Measurements from ENCODE around the gene TBX18. TPM values are rescaled to one million over a fixed set of nuclear protein-coding genes. Genes with fewer than 3 reads are reported as not detected.

Gene TBX18
- total RNA-seq, 1 experiment from 2014 or later = 14.4 TPM

DNA sequence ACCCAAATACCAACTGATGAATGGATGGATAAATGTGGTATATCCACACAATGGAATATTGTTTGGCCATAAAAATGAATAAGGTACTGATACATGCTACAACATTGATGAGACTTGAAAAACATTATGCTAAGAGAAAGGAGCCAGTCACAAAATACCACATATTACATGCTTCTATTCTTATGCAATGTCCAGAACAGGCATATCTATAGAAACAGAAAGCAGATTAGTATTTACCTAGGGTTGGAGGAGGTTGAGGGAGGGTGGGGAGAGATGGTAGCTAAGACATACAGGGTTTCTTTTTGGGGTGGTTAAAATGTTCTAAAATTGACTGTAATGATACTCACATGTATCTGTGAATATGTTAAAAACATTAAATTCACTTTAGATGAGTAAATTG, 24.8 kb upstream of the TBX18 start:
- H3K27ac ChIP-seq (ENCODE audit: low read depth, low read length) = no peak overlapping the region
- CTCF ChIA-PET = no interaction called here
- BruUV-seq (replicated peaks) = no TSS peak

More for the DNA sequence above, 24.8 kb upstream of the TBX18 start:
- no peaks in the 10 kb centered on the region for H3K9me3 ChIP-seq (ENCODE audit: control insufficient read depth in 1 of 2, insufficient read depth in 1 of 2, low read depth in 1 of 2, low read length in 2 of 2)
- no peaks in the 10 kb centered on the region for H3K79me2 ChIP-seq (ENCODE audit: insufficient read depth, low read length)
- peaks cover 0 to 5% of the 10 kb centered on the region in 2 experiments; a peak in 1 of 4 replicates for H3K4me1 ChIP-seq (ENCODE audit: control insufficient read depth in 1 of 2, insufficient read depth in 2 of 2, low read length in 2 of 2)
- H3K9me2 ChIP-seq (ENCODE audit: insufficient read depth) = no peaks in the 10 kb centered on the region
- no peak overlapping the region for H3K9ac ChIP-seq (ENCODE audit: low read length)
- ChIA-PET RAD21 (ENCODE audit: low non-redundant PET in 1 of 2, low total read pairs in 2 of 2, uncharacterized antibody in 2 of 2, unreplicated experiment in 2 of 2) (no interaction called here), POLR2A (no interaction called here)
- TF ChIP-seq POLR2AphosphoS5 (IDR thresholded peaks at IDR 0.05; ENCODE audit: low read depth, low read length) (no peak), FOSL1 (IDR thresholded peaks at IDR 0.05; ENCODE audit: low read depth) (no peak), SRF (IDR thresholded peaks at IDR 0.05; ENCODE audit: low read depth) (no peak), TCF7L2 (IDR thresholded peaks at IDR 0.05; ENCODE audit: borderline replicate concordance, extremely low read depth, insufficient read depth, insufficient read length) (no peak), EZH2 (IDR thresholded peaks at IDR 0.05) (no peak), SP1 (IDR thresholded peaks at IDR 0.05; ENCODE audit: low read depth) (no peak), CBX3 (IDR thresholded peaks at IDR 0.05; ENCODE audit: low read depth) (no peak), JUND (IDR thresholded peaks at IDR 0.05) (no peak), ELF1 (IDR thresholded peaks at IDR 0.05; ENCODE audit: borderline replicate concordance, low read depth) (no peak), ZNF274 (IDR thresholded peaks at IDR 0.05; ENCODE audit: low read depth, low read length) (no peak), CTCF (IDR thresholded peaks at IDR 0.05 in 2 of 3, conservative IDR thresholded peaks at IDR 0.05 in 1 of 3; ENCODE audit: borderline replicate concordance in 1 of 3, insufficient read depth in 1 of 3, low read depth in 2 of 3, low read length in 2 of 3) (no peak), POLR2A (IDR thresholded peaks at IDR 0.05; ENCODE audit: borderline replicate concordance, extremely low read depth, insufficient read depth, insufficient read length) (no peak), YY1 (IDR thresholded peaks at IDR 0.05; ENCODE audit: extremely low read depth, insufficient replicate concordance, low read depth, low read length) (no peak), RAD21 (IDR thresholded peaks at IDR 0.05; ENCODE audit: low read depth) (no peak), EGR1 (IDR thresholded peaks at IDR 0.05; ENCODE audit: low read depth) (no peak)
- TF ChIP-seq, protein P1, sequence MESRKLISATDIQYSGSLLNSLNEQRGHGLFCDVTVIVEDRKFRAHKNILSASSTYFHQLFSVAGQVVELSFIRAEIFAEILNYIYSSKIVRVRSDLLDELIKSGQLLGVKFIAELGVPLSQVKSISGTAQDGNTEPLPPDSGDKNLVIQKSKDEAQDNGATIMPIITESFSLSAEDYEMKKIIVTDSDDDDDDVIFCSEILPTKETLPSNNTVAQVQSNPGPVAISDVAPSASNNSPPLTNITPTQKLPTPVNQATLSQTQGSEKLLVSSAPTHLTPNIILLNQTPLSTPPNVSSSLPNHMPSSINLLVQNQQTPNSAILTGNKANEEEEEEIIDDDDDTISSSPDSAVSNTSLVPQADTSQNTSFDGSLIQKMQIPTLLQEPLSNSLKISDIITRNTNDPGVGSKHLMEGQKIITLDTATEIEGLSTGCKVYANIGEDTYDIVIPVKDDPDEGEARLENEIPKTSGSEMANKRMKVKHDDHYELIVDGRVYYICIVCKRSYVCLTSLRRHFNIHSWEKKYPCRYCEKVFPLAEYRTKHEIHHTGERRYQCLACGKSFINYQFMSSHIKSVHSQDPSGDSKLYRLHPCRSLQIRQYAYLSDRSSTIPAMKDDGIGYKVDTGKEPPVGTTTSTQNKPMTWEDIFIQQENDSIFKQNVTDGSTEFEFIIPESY (IDR thresholded peaks at IDR 0.05; ENCODE audit: extremely low read depth, insufficient replicate concordance, low read length) = no peak
- TF ChIP-seq, protein P2, sequence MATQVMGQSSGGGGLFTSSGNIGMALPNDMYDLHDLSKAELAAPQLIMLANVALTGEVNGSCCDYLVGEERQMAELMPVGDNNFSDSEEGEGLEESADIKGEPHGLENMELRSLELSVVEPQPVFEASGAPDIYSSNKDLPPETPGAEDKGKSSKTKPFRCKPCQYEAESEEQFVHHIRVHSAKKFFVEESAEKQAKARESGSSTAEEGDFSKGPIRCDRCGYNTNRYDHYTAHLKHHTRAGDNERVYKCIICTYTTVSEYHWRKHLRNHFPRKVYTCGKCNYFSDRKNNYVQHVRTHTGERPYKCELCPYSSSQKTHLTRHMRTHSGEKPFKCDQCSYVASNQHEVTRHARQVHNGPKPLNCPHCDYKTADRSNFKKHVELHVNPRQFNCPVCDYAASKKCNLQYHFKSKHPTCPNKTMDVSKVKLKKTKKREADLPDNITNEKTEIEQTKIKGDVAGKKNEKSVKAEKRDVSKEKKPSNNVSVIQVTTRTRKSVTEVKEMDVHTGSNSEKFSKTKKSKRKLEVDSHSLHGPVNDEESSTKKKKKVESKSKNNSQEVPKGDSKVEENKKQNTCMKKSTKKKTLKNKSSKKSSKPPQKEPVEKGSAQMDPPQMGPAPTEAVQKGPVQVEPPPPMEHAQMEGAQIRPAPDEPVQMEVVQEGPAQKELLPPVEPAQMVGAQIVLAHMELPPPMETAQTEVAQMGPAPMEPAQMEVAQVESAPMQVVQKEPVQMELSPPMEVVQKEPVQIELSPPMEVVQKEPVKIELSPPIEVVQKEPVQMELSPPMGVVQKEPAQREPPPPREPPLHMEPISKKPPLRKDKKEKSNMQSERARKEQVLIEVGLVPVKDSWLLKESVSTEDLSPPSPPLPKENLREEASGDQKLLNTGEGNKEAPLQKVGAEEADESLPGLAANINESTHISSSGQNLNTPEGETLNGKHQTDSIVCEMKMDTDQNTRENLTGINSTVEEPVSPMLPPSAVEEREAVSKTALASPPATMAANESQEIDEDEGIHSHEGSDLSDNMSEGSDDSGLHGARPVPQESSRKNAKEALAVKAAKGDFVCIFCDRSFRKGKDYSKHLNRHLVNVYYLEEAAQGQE (IDR thresholded peaks at IDR 0.05; ENCODE audit: low read depth) = no peak
- TF ChIP-seq, protein P3, sequence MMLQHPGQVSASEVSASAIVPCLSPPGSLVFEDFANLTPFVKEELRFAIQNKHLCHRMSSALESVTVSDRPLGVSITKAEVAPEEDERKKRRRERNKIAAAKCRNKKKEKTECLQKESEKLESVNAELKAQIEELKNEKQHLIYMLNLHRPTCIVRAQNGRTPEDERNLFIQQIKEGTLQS (IDR thresholded peaks at IDR 0.05) = no peak
- H4K20me1 ChIP-seq (ENCODE audit: insufficient read depth) = no peaks in the 10 kb centered on the region
- H3K4me3 ChIP-seq (replicated peaks in 1 of 2; ENCODE audit: low read depth in 1 of 2, low read length in 2 of 2) = no peak overlapping the region
- no peak for DNase-seq (ENCODE audit: low read depth, low spot score)
- ATAC-seq = no peak
- no peak overlapping the region for H3K4me2 ChIP-seq (ENCODE audit: low read length)
- H2AFZ ChIP-seq (ENCODE audit: low read depth, low read length, poor library complexity, severe bottlenecking) = no peak overlapping the region
- intact Hi-C loops (cut with micrococcal nuclease) = no loop called here
- peaks cover 9% of the 10 kb centered on the region; the same call in 1 of the 2 replicates for H3K27me3 ChIP-seq (ENCODE audit: insufficient read depth, low read length)
- H3K36me3 ChIP-seq (ENCODE audit: control insufficient read depth in 1 of 2, insufficient read depth in 2 of 2, low read length in 2 of 2) = no peaks in the 10 kb centered on the region

Measured in HCT116 (cell line).